Lung (tissue), 12 donors: Measurements from ENCODE around the gene CRTC1. TPM values are rescaled to one million over a fixed set of nuclear protein-coding genes. Genes with fewer than 3 reads are reported as not detected.

Experiments
- ATAC-seq: fragments of 200-7000 bp; cut with Tn5 transposase; one replicate; pipeline ENCODE4 v1.9.1; 2020; ENCODE audit warnings: moderate number of reproducible peaks; ENCODE audit not compliant: insufficient read depth, low FRiP score
- DNase-seq, 3 donors: peaks; one replicate each; pipeline ENCODE4 v3.0.0-alpha.2; 2013 to 2017
- H3K27ac ChIP-seq, 2 donors: one replicate each; pipeline ENCODE4 v1.5.1; 2013; ENCODE audit warnings: mild to moderate bottlenecking in 2 of 2, moderate library complexity in 2 of 2, control low read depth in 1 of 2, inconsistent platforms in 1 of 2, low read depth in 1 of 2, low read length in 1 of 2
- H3K27me3 ChIP-seq, 3 donors: one replicate each; pipeline ENCODE4 v1.5.1; 2013; ENCODE audit warnings: low read length in 2 of 3; ENCODE audit not compliant: control insufficient read depth in 3 of 3, insufficient read depth in 3 of 3
- H3K36me3 ChIP-seq, 4 donors: one replicate each; pipeline ENCODE4 v1.5.1; 2013; ENCODE audit warnings: low read length in 4 of 4, mild to moderate bottlenecking in 1 of 4, moderate library complexity in 1 of 4; ENCODE audit not compliant: control insufficient read depth in 4 of 4, insufficient read depth in 4 of 4
- H3K4me1 ChIP-seq, 5 donors: one replicate each; pipeline ENCODE4 v1.5.1; 2013; ENCODE audit warnings: low read length in 5 of 5, mild to moderate bottlenecking in 2 of 5, moderate library complexity in 1 of 5; ENCODE audit not compliant: control insufficient read depth in 5 of 5, insufficient read depth in 5 of 5
- H3K4me3 ChIP-seq: one replicate; pipeline ENCODE4 v1.5.1; 2013; ENCODE audit warnings: mild to moderate bottlenecking, control low read depth, moderate library complexity
- H3K9ac ChIP-seq, 2 donors: one replicate each; pipeline ENCODE4 v1.5.1; 2013; ENCODE audit warnings: low read length in 2 of 2, control low read depth in 1 of 2; ENCODE audit not compliant: insufficient read depth in 1 of 2
- H3K9me3 ChIP-seq, 4 donors: one replicate each; pipeline ENCODE4 v1.5.1; 2013; ENCODE audit warnings: low read length in 3 of 4, mild to moderate bottlenecking in 1 of 4, moderate library complexity in 1 of 4; ENCODE audit not compliant: control insufficient read depth in 4 of 4, insufficient read depth in 3 of 4
- WGBS, 2 donors: extraction: QIAGEN DNeasy Blood & Tissue Kit; methylation state at CpG; one replicate each; pipeline ENCODE4 v1.1.7; 2013; 5-methylcytosine and 5-hydroxymethylcytosine counted together
- polyA plus RNA-seq, 2 donors: library from polyadenylated mRNA; stranded (reverse); fragments of 200-250 nt; gene quantifications; one replicate each; pipeline ENCODE4 v1.2.1, GENCODE V29; 2013
- total RNA-seq, 2 donors: library from RNA; depleted of rRNA in 1 of 2; stranded (reverse); fragments of >200 nt in 1 of 2; gene quantifications; one replicate each; pipeline ENCODE4 v1.2.1, GENCODE V29; 2014 to 2021
- TF ChIP-seq, protein P1 (sequence below): IDR thresholded peaks from 2 replicates; pipeline ENCODE4 v1.5.1; 2012; ENCODE audit warnings: mild to moderate bottlenecking; ENCODE audit errors: control extremely low read depth, extremely low read depth
- donor health status: control.
- donor health status: control.
- donor health status: Bipolar disorder and iron deficiency.
- donor health status: healthy.
- donor health status: DM: yes; HTN: yes; CAD: no.

The CRTC1 gene
- total and polyA plus RNA-seq, 4 donors: 4.2 to 16.0 (median 7.3) TPM

DNA sequence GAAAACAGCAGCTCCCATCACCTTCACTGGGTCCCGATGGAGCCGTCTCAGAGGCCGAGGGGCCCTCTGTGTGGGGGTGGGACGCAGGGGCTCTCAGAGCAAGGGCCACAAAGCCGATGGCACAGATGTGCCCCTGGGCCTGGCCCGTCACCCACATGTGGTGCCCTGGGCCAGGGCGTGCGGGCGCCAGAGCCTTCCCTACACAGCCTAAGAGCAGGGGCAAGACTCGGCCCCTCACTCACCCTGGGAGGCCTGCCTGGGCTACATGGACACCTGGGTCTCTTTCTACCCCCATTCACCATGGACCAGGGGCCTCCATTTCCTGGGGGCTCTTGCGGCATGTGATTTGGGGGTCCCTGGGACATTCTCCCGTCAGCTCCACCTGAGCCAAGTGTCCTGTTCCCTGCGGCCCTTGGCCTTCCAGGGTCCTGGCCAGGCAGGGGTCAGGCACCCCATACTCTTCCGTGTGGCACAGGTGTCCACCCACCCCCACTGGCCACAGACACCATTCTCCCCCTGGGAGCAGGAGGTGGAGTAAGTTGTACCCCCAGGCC is 97.6 kb downstream of the CRTC1 start:
- Histone ChIP-seq H3K27ac (no peak overlapping the region), H3K36me3 (no peaks in the 10 kb centered on the region), H3K27me3 (peaks cover 0 to 19% (median 14%) of the 10 kb centered on the region in 3 donors), H3K4me1 (peaks cover 0 to 9% (median 0%) of the 10 kb centered on the region in 5 donors), H3K9ac (no peak overlapping the region), H3K4me3 (no peak overlapping the region), H3K9me3 (no peaks in the 10 kb centered on the region)
- ATAC-seq: no peak
- WGBS, 2 donors: 93 to 95% methylated on average over 14 of the region's 14 CpGs
- DNase-seq: no peak
- TF ChIP-seq, protein P1, sequence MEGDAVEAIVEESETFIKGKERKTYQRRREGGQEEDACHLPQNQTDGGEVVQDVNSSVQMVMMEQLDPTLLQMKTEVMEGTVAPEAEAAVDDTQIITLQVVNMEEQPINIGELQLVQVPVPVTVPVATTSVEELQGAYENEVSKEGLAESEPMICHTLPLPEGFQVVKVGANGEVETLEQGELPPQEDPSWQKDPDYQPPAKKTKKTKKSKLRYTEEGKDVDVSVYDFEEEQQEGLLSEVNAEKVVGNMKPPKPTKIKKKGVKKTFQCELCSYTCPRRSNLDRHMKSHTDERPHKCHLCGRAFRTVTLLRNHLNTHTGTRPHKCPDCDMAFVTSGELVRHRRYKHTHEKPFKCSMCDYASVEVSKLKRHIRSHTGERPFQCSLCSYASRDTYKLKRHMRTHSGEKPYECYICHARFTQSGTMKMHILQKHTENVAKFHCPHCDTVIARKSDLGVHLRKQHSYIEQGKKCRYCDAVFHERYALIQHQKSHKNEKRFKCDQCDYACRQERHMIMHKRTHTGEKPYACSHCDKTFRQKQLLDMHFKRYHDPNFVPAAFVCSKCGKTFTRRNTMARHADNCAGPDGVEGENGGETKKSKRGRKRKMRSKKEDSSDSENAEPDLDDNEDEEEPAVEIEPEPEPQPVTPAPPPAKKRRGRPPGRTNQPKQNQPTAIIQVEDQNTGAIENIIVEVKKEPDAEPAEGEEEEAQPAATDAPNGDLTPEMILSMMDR: no peak

DNA sequence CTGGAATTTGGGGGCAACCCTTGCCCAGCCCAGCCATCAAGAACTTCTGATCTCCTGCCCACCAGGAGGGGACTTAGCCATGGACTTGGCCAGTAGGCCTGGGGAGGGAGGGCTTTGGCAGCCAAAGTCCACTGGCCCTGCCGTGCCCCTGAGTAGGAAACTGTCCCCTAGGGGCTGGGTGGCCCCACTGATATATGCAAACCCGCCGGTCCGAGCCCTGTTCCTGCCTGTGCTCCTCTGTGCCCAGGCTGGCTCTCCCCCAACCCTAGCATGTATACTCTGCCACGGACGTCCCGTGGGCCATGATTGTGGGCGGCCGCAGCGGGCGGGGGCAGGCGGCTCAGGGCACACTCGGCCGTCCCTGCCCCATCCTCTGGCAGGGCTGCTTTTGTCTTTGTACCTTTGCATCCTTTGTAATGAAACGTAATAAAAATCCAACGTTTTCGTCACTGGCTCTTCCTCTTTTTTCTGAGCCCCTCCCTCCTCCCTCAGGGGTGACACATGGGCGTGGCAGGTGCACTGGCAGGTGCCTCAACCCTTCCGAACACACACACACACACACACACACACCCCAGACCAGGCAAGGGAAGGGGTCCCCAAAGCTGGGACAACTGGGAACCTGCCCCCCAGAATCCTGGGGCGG is 98.5 kb downstream of the CRTC1 start:
- no peak overlapping the region for H3K4me3 ChIP-seq
- TF ChIP-seq, protein P1: no peak
- no peaks in the 10 kb centered on the region for H3K9me3 ChIP-seq
- DNase-seq: no peak
- no peak overlapping the region for H3K9ac ChIP-seq
- 78 to 80% methylated on average over 20 of the region's 20 CpGs for WGBS, 2 donors
- H3K4me1 ChIP-seq: peaks cover 0 to 9% (median 0%) of the 10 kb centered on the region in 5 donors
- no peak overlapping the region for H3K27ac ChIP-seq
- H3K36me3 ChIP-seq: no peaks in the 10 kb centered on the region
- no peak for ATAC-seq
- peaks cover 0 to 28% (median 22%) of the 10 kb centered on the region in 3 donors for H3K27me3 ChIP-seq

GRCh38 chr19:18782559-18783225 is 99.2 kb downstream of the CRTC1 start:
- no peaks in the 10 kb centered on the region for H3K36me3 ChIP-seq
- no peak overlapping the region for H3K9ac ChIP-seq
- H3K27ac ChIP-seq: no peak overlapping the region
- peaks cover 0 to 8% (median 2%) of the 10 kb centered on the region in 5 donors for H3K4me1 ChIP-seq
- ATAC-seq (no peak), DNase-seq (no peak)
- peaks cover 0 to 34% (median 27%) of the 10 kb centered on the region in 3 donors for H3K27me3 ChIP-seq
- 82 to 90% methylated on average over 22 of the region's 22 CpGs for WGBS, 2 donors
- TF ChIP-seq, protein P1: no peak
- no peaks in the 10 kb centered on the region for H3K9me3 ChIP-seq
- no peak overlapping the region for H3K4me3 ChIP-seq
